ENCODE results near the gene SLC29A3. TPM values are rescaled to one million over a fixed set of nuclear protein-coding genes. Genes with fewer than 3 reads are reported as not detected.

Gene SLC29A3
- polyA plus RNA-seq, 3 donors = 9.7 to 28.4 (median 16.6) TPM

DNA sequence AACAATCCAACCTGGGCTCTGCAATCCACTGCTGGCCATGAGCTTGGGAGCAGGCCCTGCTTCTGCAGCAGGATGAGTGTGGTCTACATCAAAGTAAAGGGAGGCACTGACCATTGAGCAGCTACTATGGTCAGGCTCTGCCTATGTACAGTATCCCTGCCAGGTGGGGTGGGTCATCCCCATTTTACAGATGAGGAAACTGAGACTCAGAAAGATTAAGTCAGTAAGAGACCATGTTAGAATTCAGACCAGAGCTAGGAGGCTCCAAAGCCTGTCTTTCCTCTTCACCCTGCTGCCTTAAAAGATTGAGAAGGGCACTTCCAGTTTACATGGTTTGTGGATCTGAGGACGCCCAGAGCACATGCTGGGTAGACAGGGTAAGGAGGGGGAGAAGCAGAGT is 50.5 kb downstream of the SLC29A3 start:
- Histone ChIP-seq H3K4me1 (ENCODE audit: control insufficient read depth in 1 of 2, insufficient read depth in 2 of 2, low read length in 2 of 2) (peaks cover 98% of the 10 kb centered on the region in 2 donors), H3K9ac (ENCODE audit: insufficient read depth, low read length, poor library complexity, severe bottlenecking) (no peak overlapping the region), H3K36me3 (replicated peaks in 1 of 2; ENCODE audit: control insufficient read depth in 1 of 2, insufficient read depth in 2 of 2, low read length in 2 of 2) (no peaks in the 10 kb centered on the region), H3K4me3 (replicated peaks in 1 of 3; ENCODE audit: low read depth in 2 of 3, low read length in 3 of 3) (no peak overlapping the region), H2AFZ (ENCODE audit: insufficient read depth, low read depth, low read length, poor library complexity, severe bottlenecking) (no peak overlapping the region), H3K4me2 (replicated peaks; ENCODE audit: extremely low read depth, low read length, poor library complexity, severe bottlenecking) (no peak overlapping the region), H3K9me3 (replicated peaks in 1 of 2; ENCODE audit: control insufficient read depth in 1 of 2, insufficient read depth in 1 of 2, low read length in 2 of 2) (no peaks in the 10 kb centered on the region), H4K20me1 (ENCODE audit: insufficient read depth, low read length) (no peaks in the 10 kb centered on the region), H3K79me2 (ENCODE audit: insufficient read depth, low read length) (no peaks in the 10 kb centered on the region), H3K27ac (ENCODE audit: low read depth in 1 of 2, low read length in 2 of 2) (peak overlapping the region in 1 of 2 donors; percentile 29), H3K27me3 (ENCODE audit: control insufficient read depth in 2 of 2, insufficient read depth in 2 of 2, low read length in 2 of 2) (no peaks in the 10 kb centered on the region)
- DNase-seq = no peak
- H3K36me3 Mint-ChIP-seq = peaks cover 1 to 9% of the 10 kb centered on the region in 2 donors
- H3K4me1 Mint-ChIP-seq = peaks cover 91% of the 10 kb centered on the region
- peaks cover 0 to 2% (median 0%) of the 10 kb centered on the region in 3 donors for H3K27me3 Mint-ChIP-seq (ENCODE audit: low read depth in 3 of 3)
- TF ChIP-seq, protein P1, sequence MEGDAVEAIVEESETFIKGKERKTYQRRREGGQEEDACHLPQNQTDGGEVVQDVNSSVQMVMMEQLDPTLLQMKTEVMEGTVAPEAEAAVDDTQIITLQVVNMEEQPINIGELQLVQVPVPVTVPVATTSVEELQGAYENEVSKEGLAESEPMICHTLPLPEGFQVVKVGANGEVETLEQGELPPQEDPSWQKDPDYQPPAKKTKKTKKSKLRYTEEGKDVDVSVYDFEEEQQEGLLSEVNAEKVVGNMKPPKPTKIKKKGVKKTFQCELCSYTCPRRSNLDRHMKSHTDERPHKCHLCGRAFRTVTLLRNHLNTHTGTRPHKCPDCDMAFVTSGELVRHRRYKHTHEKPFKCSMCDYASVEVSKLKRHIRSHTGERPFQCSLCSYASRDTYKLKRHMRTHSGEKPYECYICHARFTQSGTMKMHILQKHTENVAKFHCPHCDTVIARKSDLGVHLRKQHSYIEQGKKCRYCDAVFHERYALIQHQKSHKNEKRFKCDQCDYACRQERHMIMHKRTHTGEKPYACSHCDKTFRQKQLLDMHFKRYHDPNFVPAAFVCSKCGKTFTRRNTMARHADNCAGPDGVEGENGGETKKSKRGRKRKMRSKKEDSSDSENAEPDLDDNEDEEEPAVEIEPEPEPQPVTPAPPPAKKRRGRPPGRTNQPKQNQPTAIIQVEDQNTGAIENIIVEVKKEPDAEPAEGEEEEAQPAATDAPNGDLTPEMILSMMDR (IDR thresholded peaks at IDR 0.05) = no peak
- peak overlapping the region in 4 of 7 donors; percentile 23 to 52 (median 45) for H3K27ac Mint-ChIP-seq
- intact Hi-C loops (cut with micrococcal nuclease) = loop anchor here in 1 of 2 donors (10.0 kb wide), 1 partner anchor 405 kb away; the partner anchor contains the start of gene VSIR
- peaks cover 0 to 4% (median 0%) of the 10 kb centered on the region in 7 donors for H3K9me3 Mint-ChIP-seq
- no peak overlapping the region for H3K4me3 Mint-ChIP-seq
- 100% methylated on average over 1 of the region's 1 CpG for WGBS (ENCODE audit: insufficient coverage)

DNA sequence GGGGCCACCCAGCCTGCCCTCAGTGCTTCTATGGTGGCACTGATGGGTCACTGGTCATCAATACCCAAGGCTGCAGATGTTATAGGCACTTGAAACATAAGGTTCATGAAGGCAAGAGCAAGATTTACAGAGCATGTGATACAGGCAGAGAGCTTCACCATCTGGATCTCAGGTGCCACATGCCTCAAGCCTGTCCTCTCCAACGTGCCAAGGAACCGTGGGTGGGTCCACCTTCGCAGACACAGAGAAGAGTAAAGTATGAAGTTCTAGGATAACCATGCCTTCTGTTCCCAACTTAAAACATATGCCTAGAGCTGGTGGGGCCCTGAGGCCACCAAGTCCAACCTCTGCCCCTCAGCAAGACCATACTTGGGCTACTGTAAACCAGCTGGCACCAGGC is 51.0 kb downstream of the SLC29A3 start:
- Histone ChIP-seq H3K9ac (ENCODE audit: insufficient read depth, low read length, poor library complexity, severe bottlenecking) (no peak overlapping the region), H3K79me2 (ENCODE audit: insufficient read depth, low read length) (no peaks in the 10 kb centered on the region), H3K4me3 (replicated peaks in 1 of 3; ENCODE audit: low read depth in 2 of 3, low read length in 3 of 3) (no peak overlapping the region), H3K27ac (ENCODE audit: low read depth in 1 of 2, low read length in 2 of 2) (peak overlapping the region in 1 of 2 donors; percentile 29), H3K36me3 (replicated peaks in 1 of 2; ENCODE audit: control insufficient read depth in 1 of 2, insufficient read depth in 2 of 2, low read length in 2 of 2) (no peaks in the 10 kb centered on the region), H4K20me1 (ENCODE audit: insufficient read depth, low read length) (no peaks in the 10 kb centered on the region), H3K4me2 (replicated peaks; ENCODE audit: extremely low read depth, low read length, poor library complexity, severe bottlenecking) (no peak overlapping the region), H3K9me3 (replicated peaks in 1 of 2; ENCODE audit: control insufficient read depth in 1 of 2, insufficient read depth in 1 of 2, low read length in 2 of 2) (no peaks in the 10 kb centered on the region), H2AFZ (ENCODE audit: insufficient read depth, low read depth, low read length, poor library complexity, severe bottlenecking) (no peak overlapping the region), H3K27me3 (ENCODE audit: control insufficient read depth in 2 of 2, insufficient read depth in 2 of 2, low read length in 2 of 2) (no peaks in the 10 kb centered on the region), H3K4me1 (ENCODE audit: control insufficient read depth in 1 of 2, insufficient read depth in 2 of 2, low read length in 2 of 2) (peaks cover 95 to 96% of the 10 kb centered on the region in 2 donors)
- Mint-ChIP-seq H3K4me3 (no peak overlapping the region), H3K27ac (peak overlapping the region in 3 of 7 donors; percentile 40 to 52 (median 50)), H3K4me1 (peaks cover 87% of the 10 kb centered on the region), H3K36me3 (peaks cover 1 to 7% of the 10 kb centered on the region in 2 donors), H3K9me3 (peaks cover 0 to 2% (median 0%) of the 10 kb centered on the region in 7 donors), H3K27me3 (ENCODE audit: low read depth in 3 of 3) (peaks cover 0 to 2% (median 0%) of the 10 kb centered on the region in 3 donors)
- intact Hi-C loops (cut with micrococcal nuclease) = loop anchor here in 1 of 2 donors (10.0 kb wide), 1 partner anchor 405 kb away; the partner anchor contains the start of gene VSIR
- DNase-seq = no peak
- WGBS (ENCODE audit: insufficient coverage) = no CpG with 5 or more reads among the region's 3 CpGs
- TF ChIP-seq, protein P1 (IDR thresholded peaks at IDR 0.05) = no peak

Data from CD14-positive monocyte (primary cell).